ENCODE results near the gene COBL.

COBL gene

GRCh38 chr7:51064688-51065087 lies 251.9 kb downstream of the COBL start:
- no peak for DNase-seq
- no peak overlapping the region for H3K27ac ChIP-seq
- no peaks in the 10 kb centered on the region for H3K36me3 ChIP-seq (replicated peaks)
- H3K4me3 ChIP-seq (ENCODE audit: low read depth, low read length) = no peak overlapping the region
- in situ Hi-C loops (cut with HindIII; ENCODE audit: low pct_ligation_motif_present, low sequenced_read_pairs) = no loop called here
- no peak for TF ChIP-seq CTCF (IDR thresholded peaks at IDR 0.05; ENCODE audit: low read depth, low read length, missing control alignments)
- no peaks in the 10 kb centered on the region for H3K27me3 ChIP-seq (replicated peaks)

GRCh38 chr7:51062222-51062987 lies 254.2 kb downstream of the COBL start:
- no peak overlapping the region for H3K4me3 ChIP-seq (ENCODE audit: low read depth, low read length)
- in situ Hi-C loops (cut with HindIII; ENCODE audit: low pct_ligation_motif_present, low sequenced_read_pairs) = no loop called here
- no peak overlapping the region for H3K27ac ChIP-seq
- TF ChIP-seq CTCF (IDR thresholded peaks at IDR 0.05; ENCODE audit: low read depth, low read length, missing control alignments) = no peak
- H3K36me3 ChIP-seq (replicated peaks) = no peaks in the 10 kb centered on the region
- no peak for DNase-seq
- no peaks in the 10 kb centered on the region for H3K27me3 ChIP-seq (replicated peaks)

GRCh38 chr7:51060536-51060935 lies 256.1 kb downstream of the COBL start:
- Histone ChIP-seq H3K27ac (no peak overlapping the region), H3K36me3 (replicated peaks) (no peaks in the 10 kb centered on the region), H3K4me3 (ENCODE audit: low read depth, low read length) (no peak overlapping the region), H3K27me3 (replicated peaks) (no peaks in the 10 kb centered on the region)
- DNase-seq = no peak
- in situ Hi-C loops (cut with HindIII; ENCODE audit: low pct_ligation_motif_present, low sequenced_read_pairs) = no loop called here
- peak; percentile 18 for TF ChIP-seq CTCF (IDR thresholded peaks at IDR 0.05; ENCODE audit: low read depth, low read length, missing control alignments)

- Histone ChIP-seq H3K4me3 (ENCODE audit: low read depth, low read length) (no peak overlapping the region), H3K36me3 (replicated peaks) (no peaks in the 10 kb centered on the region), H3K27ac (no peak overlapping the region), H3K27me3 (replicated peaks) (no peaks in the 10 kb centered on the region)
- in situ Hi-C loops (cut with HindIII; ENCODE audit: low pct_ligation_motif_present, low sequenced_read_pairs) = no loop called here
- no peak for DNase-seq
- no peak for TF ChIP-seq CTCF (IDR thresholded peaks at IDR 0.05; ENCODE audit: low read depth, low read length, missing control alignments)
These were observed 257.0 kb downstream of the COBL start for GRCh38 chr7:51059504-51060142.

DNA sequence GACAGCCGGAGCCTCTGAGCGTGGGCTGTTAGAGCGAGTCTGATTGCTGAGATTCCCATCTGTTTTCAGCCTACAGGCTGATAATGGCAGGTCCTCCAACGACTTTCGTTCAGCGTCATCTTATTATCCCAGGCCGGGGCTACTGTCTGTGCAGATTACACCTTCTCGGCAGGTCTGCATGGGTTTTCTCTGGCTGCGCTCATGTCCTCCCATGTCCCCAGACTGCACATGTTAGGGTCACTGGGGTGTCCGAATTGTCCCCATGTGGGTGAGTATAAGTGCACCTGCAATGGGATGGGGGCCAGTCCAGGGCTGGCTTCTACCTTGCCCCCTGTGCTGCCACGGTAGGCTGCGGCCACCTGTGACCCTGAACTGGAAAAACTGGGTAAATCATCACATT lies 257.8 kb downstream of the COBL start:
- no peak for DNase-seq
- in situ Hi-C loops (cut with HindIII; ENCODE audit: low pct_ligation_motif_present, low sequenced_read_pairs) = no loop called here
- Histone ChIP-seq H3K27me3 (replicated peaks) (no peaks in the 10 kb centered on the region), H3K36me3 (replicated peaks) (no peaks in the 10 kb centered on the region), H3K27ac (no peak overlapping the region), H3K4me3 (ENCODE audit: low read depth, low read length) (no peak overlapping the region)
- TF ChIP-seq CTCF (IDR thresholded peaks at IDR 0.05; ENCODE audit: low read depth, low read length, missing control alignments) = no peak

Data from brain microvascular endothelial cell (primary cell).